Mesothelial cell of epicardium (in vitro differentiated cells): Measurements from ENCODE around the gene LYRM7. TPM values are rescaled to one million over a fixed set of nuclear protein-coding genes. Genes with fewer than 3 reads are reported as not detected.

Experiments
- DNase-seq, 2 experiments: peaks; one replicate each; pipeline ENCODE4 v3.0.0; 2021; ENCODE audit warnings: low spot score in 2 of 2; ENCODE audit not compliant: unreplicated experiment in 2 of 2
- H3K27ac Mint-ChIP-seq: 2 replicates; pipeline ENCODE4 v1.8.0; 2021; ENCODE audit warnings: mixed read lengths
- H3K27me3 Mint-ChIP-seq: 2 replicates; pipeline ENCODE4 v1.8.0; 2021; ENCODE audit warnings: low read depth, mixed read lengths
- H3K36me3 Mint-ChIP-seq: 2 replicates; pipeline ENCODE4 v1.8.0; 2021; ENCODE audit warnings: mixed read lengths
- H3K4me1 Mint-ChIP-seq: 2 replicates; pipeline ENCODE4 v1.8.0; 2021; ENCODE audit warnings: mixed read lengths
- H3K4me3 Mint-ChIP-seq: 2 replicates; pipeline ENCODE4 v1.8.0; 2021; ENCODE audit warnings: mild to moderate bottlenecking, moderate library complexity, mixed read lengths
- H3K9me3 Mint-ChIP-seq: 2 replicates; pipeline ENCODE4 v1.8.0; 2021; ENCODE audit warnings: mixed read lengths
- CTCF ChIP-seq: fragments of 200-600 bp; sonication (generic); IDR thresholded peaks from one replicate; pipeline ENCODE4 v1.5.0; 2021; ENCODE audit warnings: antibody characterized with exemption; ENCODE audit not compliant: unreplicated experiment
- total RNA-seq: library from RNA; stranded (reverse); gene quantifications from 3 replicates; pipeline ENCODE4 v1.2.1, GENCODE V29; 2021

Gene LYRM7
- total RNA-seq, 1 donor from 2014 or later, result 8.6 TPM

GRCh38 chr5:131217791-131218190, 47.0 kb downstream of the LYRM7 start:
- Mint-ChIP-seq H3K27me3 (no peaks in the 10 kb centered on the region), H3K27ac (no peak overlapping the region), H3K4me3 (no peak overlapping the region), H3K4me1 (peaks cover 13% of the 10 kb centered on the region), H3K9me3 (no peaks in the 10 kb centered on the region), H3K36me3 (no peaks in the 10 kb centered on the region)
- TF ChIP-seq CTCF, result no peak
- no peak for DNase-seq

GRCh38 chr5:131218392-131218791, 47.6 kb downstream of the LYRM7 start:
- TF ChIP-seq CTCF, result no peak
- H3K27ac Mint-ChIP-seq, result no peak overlapping the region
- no peaks in the 10 kb centered on the region for H3K27me3 Mint-ChIP-seq
- peaks cover 13% of the 10 kb centered on the region for H3K4me1 Mint-ChIP-seq
- no peaks in the 10 kb centered on the region for H3K9me3 Mint-ChIP-seq
- no peak for DNase-seq
- no peaks in the 10 kb centered on the region for H3K36me3 Mint-ChIP-seq
- no peak overlapping the region for H3K4me3 Mint-ChIP-seq

GRCh38 chr5:131220566-131220965, 49.8 kb downstream of the LYRM7 start:
- no peak overlapping the region for H3K4me3 Mint-ChIP-seq
- no peak for DNase-seq
- H3K27me3 Mint-ChIP-seq, result no peaks in the 10 kb centered on the region
- no peak for TF ChIP-seq CTCF
- H3K36me3 Mint-ChIP-seq, result no peaks in the 10 kb centered on the region
- no peaks in the 10 kb centered on the region for H3K9me3 Mint-ChIP-seq
- H3K4me1 Mint-ChIP-seq, result peaks cover under 1% of the 10 kb centered on the region
- no peak overlapping the region for H3K27ac Mint-ChIP-seq

GRCh38 chr5:131221008-131221703, 50.4 kb downstream of the LYRM7 start:
- no peak for DNase-seq
- Mint-ChIP-seq H3K27ac (no peak overlapping the region), H3K9me3 (no peaks in the 10 kb centered on the region), H3K4me3 (no peak overlapping the region), H3K27me3 (no peaks in the 10 kb centered on the region), H3K4me1 (no peaks in the 10 kb centered on the region), H3K36me3 (no peaks in the 10 kb centered on the region)
- no peak for TF ChIP-seq CTCF

GRCh38 chr5:131221888-131222287, 51.1 kb downstream of the LYRM7 start:
- no peaks in the 10 kb centered on the region for H3K36me3 Mint-ChIP-seq
- H3K4me3 Mint-ChIP-seq, result no peak overlapping the region
- no peaks in the 10 kb centered on the region for H3K4me1 Mint-ChIP-seq
- H3K27ac Mint-ChIP-seq, result no peak overlapping the region
- TF ChIP-seq CTCF, result no peak
- H3K27me3 Mint-ChIP-seq, result no peaks in the 10 kb centered on the region
- no peak for DNase-seq
- no peaks in the 10 kb centered on the region for H3K9me3 Mint-ChIP-seq
